Spleen (tissue), 11 donors: ENCODE results near the gene SERPINB2. TPM values are rescaled to one million over a fixed set of nuclear protein-coding genes. Genes with fewer than 3 reads are reported as not detected.

Experiments
- DNase-seq: peaks from one replicate; pipeline ENCODE4 v3.0.0-alpha.2; 2020
- H3K27ac ChIP-seq, 8 donors: fragments of 200-600 bp; sonication (generic) in 7 of 8; 1 replicate in 4 of 8; 2 replicates in 4 of 8; pipeline versions ENCODE4 v1.5.0 to v1.8.0; 2016 to 2021; ENCODE audit warnings: inconsistent platforms in 4 of 8, mild to moderate bottlenecking in 4 of 8, moderate library complexity in 1 of 8
- H3K27me3 ChIP-seq, 7 donors: fragments of 200-600 bp; sonication (generic) in 6 of 7; replicated peaks in 1 of 7; 1 replicate in 4 of 7; 2 replicates in 3 of 7; pipeline versions ENCODE4 v1.5.0 to v1.8.0; 2016 to 2021; ENCODE audit warnings: inconsistent platforms in 3 of 7, mild to moderate bottlenecking in 1 of 7
- H3K36me3 ChIP-seq, 6 donors: fragments of 200-600 bp; sonication (generic) in 5 of 6; 1 replicate in 4 of 6; 2 replicates in 2 of 6; pipeline versions ENCODE4 v1.5.0 to v1.8.0; 2016 to 2021; ENCODE audit warnings: inconsistent platforms in 2 of 6
- H3K4me1 ChIP-seq, 6 donors: fragments of 200-600 bp; sonication (generic) in 5 of 6; 1 replicate in 3 of 6; 2 replicates in 3 of 6; pipeline versions ENCODE4 v1.5.0 to v1.8.0; 2016 to 2021; ENCODE audit warnings: inconsistent platforms in 3 of 6
- H3K4me3 ChIP-seq, 8 donors: fragments of 200-600 bp; sonication (generic) in 7 of 8; 1 replicate in 4 of 8; 2 replicates in 4 of 8; pipeline versions ENCODE4 v1.5.0 to v1.8.0; 2016 to 2021; ENCODE audit warnings: inconsistent platforms in 4 of 8, mild to moderate bottlenecking in 4 of 8, moderate library complexity in 2 of 8
- H3K9me3 ChIP-seq, 8 donors: fragments of 200-600 bp; sonication (generic) in 7 of 8; 1 replicate in 4 of 8; 2 replicates in 4 of 8; pipeline versions ENCODE4 v1.5.0 to v1.8.0; 2016 to 2021; ENCODE audit warnings: inconsistent platforms in 4 of 8
- CTCF ChIP-seq, 11 experiments: fragments of 200-600 bp in 7 of 11; fragments of 450-650 bp in 4 of 11; sonication (generic) in 4 of 11; IDR thresholded peaks in 8 of 11; conservative IDR thresholded peaks in 3 of 11; 1 replicate in 7 of 11; 2 replicates in 4 of 11; pipeline versions ENCODE4 v1.4.0 to v1.8.0; 2016 to 2021; ENCODE audit warnings: antibody characterized with exemption in 11 of 11, inconsistent platforms in 4 of 11, mild to moderate bottlenecking in 1 of 11
- POLR2A ChIP-seq, 3 donors: fragments of 450-650 bp; IDR thresholded peaks; one replicate each; pipeline ENCODE4 v1.5.1; 2017; ENCODE audit warnings: antibody characterized with exemption in 3 of 3, mild to moderate bottlenecking in 1 of 3
- POLR2AphosphoS5 ChIP-seq, 3 donors: sonication (generic); formaldehyde crosslinking; IDR thresholded peaks; one replicate each; pipeline ENCODE4 v1.5.1; 2017; ENCODE audit warnings: antibody characterized with exemption in 3 of 3
- WGBS, 5 donors: extraction: QIAGEN DNeasy Blood & Tissue Kit in 3 of 5; methylation state at CpG; one replicate each; pipeline versions ENCODE4 v1.1.5 to v1.1.7; 2013 to 2018; 5-methylcytosine and 5-hydroxymethylcytosine counted together
- intact Hi-C: fragments of 100-400 bp; cut with DNase I; formaldehyde crosslinking; loops from one replicate; pipeline ENCODE4 v1.15.0; 2023; ENCODE audit warnings: low total_unique reads
- polyA plus RNA-seq, 3 donors: library from polyadenylated mRNA; stranded (reverse); fragments of 200-250 nt; gene quantifications; one replicate each; pipeline ENCODE4 v1.2.1, GENCODE V29; 2013
- total RNA-seq, 7 donors: library from RNA; depleted of rRNA in 3 of 7; stranded (reverse); fragments of >200 nt in 3 of 7; fragmentation: NEBNext Ultra II Directional in 4 of 7; extraction: Animal tissue kit (Norgen Biotek cat#: 25700) in 4 of 7; gene quantifications; one replicate each; pipeline versions ENCODE4 v1.1.0 to v1.2.1, GENCODE V29; 2016 to 2021
- donor health status: healthy with polysubstance abuse.
- donor health status: DM: no; HTN: no; CAD: no; lungs with moderate emphysema.
- donor health status: DM: no; HTN: no; CAD: no.
- donor health status: Bipolar disorder and iron deficiency.
- donor health status: healthy.
- donor health status: DM: no; HTN: no; CAD: no.
- donor health status: DM: yes; HTN: yes; CAD: no.

The SERPINB2 gene
- total and polyA plus RNA-seq, 10 donors: 0.10 to 2.3 (median 0.49) TPM; not detected in 4

- Histone ChIP-seq H3K9me3 (no peaks in the 10 kb centered on the region), H3K4me3 (no peak overlapping the region), H3K36me3 (no peaks in the 10 kb centered on the region), H3K4me1 (peaks cover 0 to 62% (median 0%) of the 10 kb centered on the region in 6 donors), H3K27me3 (peaks cover 0 to 3% (median 0%) of the 10 kb centered on the region in 7 donors), H3K27ac (peak overlapping the region in 4 of 8 donors; percentile 55 to 73 (median 69))
- DNase-seq: no peak
- intact Hi-C loops: no loop called here
- 60 to 85% (median 71%) methylated on average over 6 of the region's 6 CpGs for WGBS, 5 donors
- TF ChIP-seq POLR2A (IDR thresholded peaks at IDR 0.05): no peak
- no peak for TF ChIP-seq CTCF (IDR thresholded peaks at IDR 0.05 in 8 of 11, conservative IDR thresholded peaks at IDR 0.05 in 3 of 11)
- no peak for TF ChIP-seq POLR2AphosphoS5 (IDR thresholded peaks at IDR 0.05)
Observed at GRCh38 chr18:63890237-63890949, 2.9 kb downstream of the SERPINB2 start.

GRCh38 chr18:63890950-63891304 is 3.4 kb downstream of the SERPINB2 start:
- H3K4me1 ChIP-seq: peaks cover 0 to 62% (median 0%) of the 10 kb centered on the region in 6 donors
- intact Hi-C loops: no loop called here
- peaks cover 0 to 3% (median 0%) of the 10 kb centered on the region in 7 donors for H3K27me3 ChIP-seq
- no peak overlapping the region for H3K4me3 ChIP-seq
- H3K27ac ChIP-seq: peak overlapping the region in 2 of 8 donors; percentile 68 to 73
- no peaks in the 10 kb centered on the region for H3K9me3 ChIP-seq
- H3K36me3 ChIP-seq: no peaks in the 10 kb centered on the region
- TF ChIP-seq CTCF (IDR thresholded peaks at IDR 0.05 in 8 of 11, conservative IDR thresholded peaks at IDR 0.05 in 3 of 11) (no peak), POLR2AphosphoS5 (IDR thresholded peaks at IDR 0.05) (no peak), POLR2A (IDR thresholded peaks at IDR 0.05) (no peak)
- 65 to 85% (median 74%) methylated on average over 5 of the region's 5 CpGs for WGBS, 5 donors
- no peak for DNase-seq

- intact Hi-C loops: no loop called here
- WGBS, 5 donors: 51 to 83% (median 66%) methylated on average over 4 of the region's 4 CpGs
Observed at GRCh38 chr18:63892566-63892965, 5.1 kb downstream of the SERPINB2 start.

More at GRCh38 chr18:63892566-63892965, 5.1 kb downstream of the SERPINB2 start:
- DNase-seq: no peak
- Histone ChIP-seq H3K27ac (peak overlapping the region in 4 of 8 donors; percentile 33 to 73 (median 70)), H3K36me3 (no peaks in the 10 kb centered on the region), H3K9me3 (no peaks in the 10 kb centered on the region), H3K4me3 (no peak overlapping the region), H3K4me1 (peaks cover 0 to 62% (median 0%) of the 10 kb centered on the region in 6 donors), H3K27me3 (peaks cover 0 to 3% (median 0%) of the 10 kb centered on the region in 7 donors)
- TF ChIP-seq POLR2AphosphoS5 (IDR thresholded peaks at IDR 0.05): no peak
- TF ChIP-seq CTCF (IDR thresholded peaks at IDR 0.05 in 8 of 11, conservative IDR thresholded peaks at IDR 0.05 in 3 of 11): no peak
- TF ChIP-seq POLR2A (IDR thresholded peaks at IDR 0.05): no peak
